ENCODE measurements around the gene NUB1. TPM values are rescaled to one million over a fixed set of nuclear protein-coding genes. Genes with fewer than 3 reads are reported as not detected.

Gene NUB1
- total RNA-seq, 6 donors from 2014 or later = 37.0 to 80.0 (median 50.0) TPM

- Histone ChIP-seq H3K4me1 (peaks cover 0 to 8% (median 6%) of the 10 kb centered on the region in 4 donors), H3K9me3 (peaks cover 0 to 6% (median 3%) of the 10 kb centered on the region in 4 donors), H3K27ac (no peak overlapping the region), H3K27me3 (no peaks in the 10 kb centered on the region), H3K4me3 (no peak overlapping the region), H3K36me3 (no peaks in the 10 kb centered on the region)
- DNase-seq (no peak), ATAC-seq (ENCODE audit: low FRiP score in 2 of 2) (peak in 1 of 2 donors; percentile 48)
- 74 to 75% methylated on average over 8 of the region's 8 CpGs for WGBS, 2 donors
- no peak for TF ChIP-seq CTCF (IDR thresholded peaks at IDR 0.05)
- TF ChIP-seq POLR2A (IDR thresholded peaks at IDR 0.05) = no peak
- TF ChIP-seq EP300 (IDR thresholded peaks at IDR 0.05) = no peak
- no peak for TF ChIP-seq POLR2AphosphoS5 (IDR thresholded peaks at IDR 0.05)
Measured at GRCh38 chr7:151312831-151313809, 28.5 kb upstream of the NUB1 start.

GRCh38 chr7:151313857-151314256, 27.8 kb upstream of the NUB1 start:
- Histone ChIP-seq H3K27ac (no peak overlapping the region), H3K36me3 (no peaks in the 10 kb centered on the region), H3K4me1 (peaks cover 0 to 8% (median 6%) of the 10 kb centered on the region in 4 donors), H3K27me3 (no peaks in the 10 kb centered on the region), H3K9me3 (peaks cover 0 to 6% (median 3%) of the 10 kb centered on the region in 4 donors), H3K4me3 (no peak overlapping the region)
- ATAC-seq (ENCODE audit: low FRiP score in 2 of 2) (peak; percentile 31 to 84), DNase-seq (peak in 1 of 2 donors; percentile 75)
- TF ChIP-seq CTCF (IDR thresholded peaks at IDR 0.05) (no peak), POLR2AphosphoS5 (IDR thresholded peaks at IDR 0.05) (no peak)
- WGBS, 2 donors = 34 to 45% methylated on average over 9 to 10 of the region's 10 CpGs

DNA sequence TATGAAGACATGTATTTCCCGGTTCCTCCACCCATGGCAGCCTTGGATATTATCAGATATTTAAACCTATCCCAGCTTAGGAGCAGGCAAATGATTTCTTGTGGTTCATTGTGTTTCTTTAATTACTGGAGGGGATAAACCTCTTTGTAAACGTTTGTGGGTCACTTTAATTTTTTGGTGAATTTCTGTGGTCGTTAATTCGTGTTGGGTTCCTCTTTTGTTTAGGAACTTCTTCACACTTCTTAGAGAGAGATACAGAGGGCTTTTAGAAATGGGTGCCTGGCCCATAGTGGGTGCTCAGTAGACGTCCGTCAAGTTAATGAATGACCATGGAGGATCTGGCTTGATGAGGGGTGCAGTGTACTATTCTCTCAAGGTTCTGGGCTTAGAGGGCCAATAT, 27.2 kb upstream of the NUB1 start:
- no peak for DNase-seq

GRCh38 chr7:151315038-151315655, 26.5 kb upstream of the NUB1 start:
- 25 to 28% methylated on average over 13 of the region's 13 CpGs for WGBS, 2 donors
- DNase-seq (peak in 1 of 2 donors; percentile 66), ATAC-seq (ENCODE audit: low FRiP score in 2 of 2) (peak; percentile 83 to 90)
- H3K4me3 ChIP-seq = no peak overlapping the region
- H3K27me3 ChIP-seq = no peaks in the 10 kb centered on the region
- H3K27ac ChIP-seq = no peak overlapping the region
- no peaks in the 10 kb centered on the region for H3K36me3 ChIP-seq
- H3K9me3 ChIP-seq = peaks cover 0 to 11% (median 9%) of the 10 kb centered on the region in 4 donors
- TF ChIP-seq CTCF (IDR thresholded peaks at IDR 0.05) (peak; percentile 64 to 84 (median 78)), POLR2A (IDR thresholded peaks at IDR 0.05) (no peak), EP300 (IDR thresholded peaks at IDR 0.05) (no peak), POLR2AphosphoS5 (IDR thresholded peaks at IDR 0.05) (no peak)
- peaks cover 0 to 8% (median 5%) of the 10 kb centered on the region in 4 donors for H3K4me1 ChIP-seq

More for the DNA sequence above, 27.2 kb upstream of the NUB1 start:
- Histone ChIP-seq H3K36me3 (no peaks in the 10 kb centered on the region), H3K4me3 (no peak overlapping the region), H3K27ac (no peak overlapping the region), H3K9me3 (peaks cover 0 to 9% (median 6%) of the 10 kb centered on the region in 4 donors), H3K4me1 (peaks cover 0 to 8% (median 5%) of the 10 kb centered on the region in 4 donors), H3K27me3 (no peaks in the 10 kb centered on the region)
- no peak for ATAC-seq (ENCODE audit: low FRiP score in 2 of 2)
- TF ChIP-seq CTCF (IDR thresholded peaks at IDR 0.05) = no peak
- no peak for TF ChIP-seq EP300 (IDR thresholded peaks at IDR 0.05)
- TF ChIP-seq POLR2AphosphoS5 (IDR thresholded peaks at IDR 0.05) = no peak
- no peak for TF ChIP-seq POLR2A (IDR thresholded peaks at IDR 0.05)
- WGBS, 2 donors = 48 to 49% methylated on average over 6 of the region's 6 CpGs
